GM10266 (cell line): ENCODE results near the gene TUT1.
"Not testable (repeated sequence)": the region's sequence is repeated elsewhere in the genome, so short reads cannot be mapped to it uniquely, and the experiment has no call there.

Experiments
- DNase-seq: peaks from one replicate; pipeline ENCODE4 v3.0.0; 2012; ENCODE audit errors: extremely low spot score
- TF ChIP-seq, protein P1 (sequence below): IDR thresholded peaks from 2 replicates; pipeline ENCODE4 v1.5.1; 2012; ENCODE audit warnings: mild to moderate bottlenecking, low read depth; ENCODE audit not compliant: control insufficient read depth, insufficient read depth; ENCODE audit errors: missing control alignments

Gene TUT1

DNA sequence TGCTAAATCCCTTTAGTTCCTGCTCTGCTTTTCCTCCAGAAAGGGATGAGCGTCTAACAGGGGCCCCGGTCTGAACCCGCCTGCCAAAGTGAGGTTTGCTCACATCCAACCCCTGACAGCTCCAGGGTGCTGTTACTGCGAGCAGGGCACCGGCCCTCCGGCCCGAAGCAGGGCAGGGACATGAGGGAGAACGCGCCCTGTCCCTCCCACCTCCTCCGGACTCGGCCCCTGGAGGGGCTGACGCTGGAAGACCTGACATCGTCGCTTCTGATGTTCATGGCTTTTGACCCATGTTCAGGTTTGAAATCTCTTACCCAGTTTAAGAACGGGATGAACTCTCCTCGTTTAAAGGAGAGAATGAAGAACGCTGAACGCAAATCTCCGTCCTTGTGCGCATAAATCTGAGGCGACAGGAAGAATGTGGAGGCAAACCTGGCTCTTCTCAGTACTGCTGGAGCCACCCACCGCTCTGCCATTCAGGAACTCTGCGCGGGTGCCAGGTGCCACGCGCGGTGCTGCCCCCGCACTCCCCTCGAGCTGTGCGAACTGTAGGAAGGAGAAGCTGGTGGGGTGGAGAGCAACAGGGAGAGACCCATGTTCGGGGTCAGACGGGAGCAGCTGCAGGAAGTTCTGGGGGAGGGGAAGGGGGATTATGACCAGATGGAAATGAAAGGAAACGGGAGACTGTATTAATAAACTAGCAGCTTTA lies 16.8 kb downstream of the TUT1 start:
- DNase-seq: no peak
- TF ChIP-seq, protein P1, sequence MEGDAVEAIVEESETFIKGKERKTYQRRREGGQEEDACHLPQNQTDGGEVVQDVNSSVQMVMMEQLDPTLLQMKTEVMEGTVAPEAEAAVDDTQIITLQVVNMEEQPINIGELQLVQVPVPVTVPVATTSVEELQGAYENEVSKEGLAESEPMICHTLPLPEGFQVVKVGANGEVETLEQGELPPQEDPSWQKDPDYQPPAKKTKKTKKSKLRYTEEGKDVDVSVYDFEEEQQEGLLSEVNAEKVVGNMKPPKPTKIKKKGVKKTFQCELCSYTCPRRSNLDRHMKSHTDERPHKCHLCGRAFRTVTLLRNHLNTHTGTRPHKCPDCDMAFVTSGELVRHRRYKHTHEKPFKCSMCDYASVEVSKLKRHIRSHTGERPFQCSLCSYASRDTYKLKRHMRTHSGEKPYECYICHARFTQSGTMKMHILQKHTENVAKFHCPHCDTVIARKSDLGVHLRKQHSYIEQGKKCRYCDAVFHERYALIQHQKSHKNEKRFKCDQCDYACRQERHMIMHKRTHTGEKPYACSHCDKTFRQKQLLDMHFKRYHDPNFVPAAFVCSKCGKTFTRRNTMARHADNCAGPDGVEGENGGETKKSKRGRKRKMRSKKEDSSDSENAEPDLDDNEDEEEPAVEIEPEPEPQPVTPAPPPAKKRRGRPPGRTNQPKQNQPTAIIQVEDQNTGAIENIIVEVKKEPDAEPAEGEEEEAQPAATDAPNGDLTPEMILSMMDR: no peak

DNA sequence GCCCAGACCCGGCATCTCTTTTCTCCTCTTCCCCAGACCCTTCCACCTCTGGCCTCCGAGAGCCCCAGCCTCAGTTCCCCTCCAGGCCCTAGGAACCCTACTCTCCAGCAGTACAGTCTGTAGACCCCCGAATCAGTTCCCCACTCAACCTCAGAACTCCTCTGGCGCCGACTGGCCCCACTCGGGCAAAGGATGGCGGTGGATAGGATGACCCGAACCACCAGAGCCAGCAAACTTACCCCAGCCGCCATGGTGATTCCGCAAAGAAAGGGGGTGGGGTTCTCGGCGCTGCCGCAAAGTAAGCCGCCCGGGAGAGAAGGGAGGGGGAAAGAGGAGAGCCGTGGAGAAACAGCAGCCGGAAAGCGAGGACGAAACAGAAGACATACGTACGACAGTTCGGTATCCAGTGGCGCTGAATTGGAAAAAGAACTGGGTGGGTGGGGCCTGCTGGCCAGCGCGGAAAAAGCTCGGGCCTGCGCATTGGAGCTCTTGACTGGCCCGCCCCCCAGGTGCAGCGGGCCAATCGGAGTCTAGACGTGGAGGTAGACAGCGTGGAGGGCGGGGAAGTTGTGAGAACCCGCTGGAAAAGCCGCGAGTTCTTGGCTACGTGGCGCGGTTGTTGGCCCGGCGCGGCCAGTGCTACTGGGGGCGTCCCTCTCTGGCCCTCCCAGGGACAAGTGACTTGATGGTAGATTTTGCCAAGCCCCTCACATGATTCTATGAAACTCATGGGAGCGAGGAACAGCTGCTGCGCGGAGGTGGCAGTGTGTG lies 17.5 kb downstream of the TUT1 start, which contains the start of gene EEF1G:
Gene EEF1G, minus strand, starts transcription at position 300 of the 771 bp plus-strand sequence. Its CDS starts 49 bp downstream, at position 251.
- TF ChIP-seq, protein P1: no peak
- peak; percentile 94 for DNase-seq

DNA sequence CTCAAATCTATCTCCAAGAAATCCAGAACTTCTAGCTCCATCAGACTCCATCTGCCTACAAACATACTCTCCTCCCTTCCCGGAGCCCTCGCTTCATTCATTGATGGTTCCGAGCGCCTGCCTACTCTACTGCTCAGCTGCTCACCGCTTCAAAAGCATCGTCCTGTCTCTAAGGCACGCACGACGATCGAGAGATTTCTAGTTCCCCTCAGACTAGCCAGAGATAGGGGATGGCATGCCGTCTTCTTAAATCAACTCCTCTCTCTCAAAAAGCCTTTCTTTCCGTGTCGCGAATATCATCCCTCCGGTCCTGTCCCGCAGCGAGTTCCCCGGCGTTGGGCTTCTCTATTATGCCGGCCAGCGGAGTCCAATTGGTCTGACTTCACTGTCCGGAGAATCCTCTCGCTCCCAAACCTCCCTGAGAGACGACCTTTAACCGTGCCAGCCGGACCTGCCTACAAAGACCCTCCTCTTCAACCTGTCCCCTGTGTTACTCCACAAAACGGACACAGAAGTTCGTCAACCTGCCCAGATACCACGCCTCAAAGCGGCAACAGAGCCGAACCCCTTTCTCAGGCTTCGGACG lies 18.2 kb downstream of the TUT1 start:
- DNase-seq: no peak
- TF ChIP-seq, protein P1: no peak

DNA sequence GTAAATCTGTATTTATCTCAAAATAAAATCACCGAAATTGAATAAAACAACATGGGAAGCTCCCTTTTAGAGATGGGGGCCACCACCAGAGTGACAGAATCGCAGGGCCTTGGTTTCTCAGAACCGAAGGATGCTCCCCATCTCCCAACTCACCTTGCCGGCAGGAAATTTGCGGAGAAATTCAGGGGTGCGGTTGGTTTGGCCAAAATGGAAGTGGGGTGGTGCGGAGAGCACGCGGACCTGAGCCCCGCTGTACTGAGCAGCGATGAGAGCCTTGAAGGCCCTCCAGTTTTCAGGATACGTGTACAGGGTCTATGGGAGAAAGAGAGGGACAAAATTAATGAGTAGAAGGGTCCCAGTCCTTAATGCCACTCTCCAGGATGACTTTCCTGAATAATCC lies 18.9 kb downstream of the TUT1 start:
- TF ChIP-seq, protein P1: no peak

DNA sequence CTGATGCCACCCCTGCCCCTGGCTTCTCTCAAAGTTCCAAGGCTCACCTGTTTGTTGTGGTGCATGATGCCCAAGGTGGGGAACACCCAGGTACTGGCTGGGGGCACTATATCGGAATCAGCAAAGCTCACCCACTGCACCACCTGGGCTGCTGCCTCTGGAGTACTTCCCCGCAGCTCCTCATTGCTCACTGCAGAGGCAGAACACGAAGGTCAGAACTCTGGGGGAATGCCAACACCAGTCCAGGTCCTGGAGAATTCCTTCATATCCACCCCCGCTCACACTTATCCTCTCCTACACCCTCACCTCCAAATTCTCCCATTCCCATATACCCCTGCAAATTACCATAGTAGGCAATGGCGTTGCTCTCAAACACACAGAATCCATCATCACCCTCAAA lies 19.8 kb downstream of the TUT1 start:
- DNase-seq: not testable (repeated sequence)

More for the DNA sequence above, 18.9 kb downstream of the TUT1 start:
- no peak for DNase-seq

DNA sequence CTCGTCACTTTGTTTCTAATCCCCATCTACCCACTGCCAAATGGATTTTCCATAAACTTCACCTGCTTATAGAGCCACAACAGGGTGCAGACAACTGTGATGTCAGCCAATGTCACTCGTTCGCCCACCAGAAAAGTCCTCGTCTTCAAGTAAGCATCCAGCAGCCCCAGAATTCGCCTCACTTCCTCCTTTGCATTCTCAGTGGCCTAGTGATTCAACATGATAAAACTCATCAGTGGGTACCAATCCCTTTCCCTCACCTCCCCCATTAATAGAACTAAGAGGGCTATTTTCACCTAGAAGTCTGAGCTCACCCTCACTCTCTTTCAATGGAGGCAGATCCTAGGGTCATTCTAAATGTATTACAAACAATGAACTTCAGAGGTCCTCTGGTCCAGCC lies 20.4 kb downstream of the TUT1 start:
- DNase-seq: not testable (repeated sequence)

DNA sequence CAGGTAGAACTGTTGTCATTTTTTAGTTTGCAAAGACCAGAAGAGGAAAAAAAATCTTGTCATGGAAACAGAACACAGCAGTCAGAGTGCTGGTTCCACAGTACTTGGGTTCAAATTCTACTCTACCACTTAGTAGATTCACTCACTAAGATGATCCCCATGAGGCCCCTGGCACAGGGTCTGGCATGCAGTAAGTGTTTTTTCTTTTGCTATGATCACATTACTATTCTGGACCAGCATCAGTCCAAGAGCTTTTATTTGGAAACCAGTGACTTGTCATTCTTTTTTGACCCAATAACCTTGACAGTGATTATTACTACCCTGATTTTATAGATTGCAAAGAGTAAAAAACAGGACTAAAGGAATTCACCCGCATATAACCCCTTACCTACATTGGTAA lies 21.7 kb downstream of the TUT1 start:
- DNase-seq: no peak
- TF ChIP-seq, protein P1: no peak

DNA sequence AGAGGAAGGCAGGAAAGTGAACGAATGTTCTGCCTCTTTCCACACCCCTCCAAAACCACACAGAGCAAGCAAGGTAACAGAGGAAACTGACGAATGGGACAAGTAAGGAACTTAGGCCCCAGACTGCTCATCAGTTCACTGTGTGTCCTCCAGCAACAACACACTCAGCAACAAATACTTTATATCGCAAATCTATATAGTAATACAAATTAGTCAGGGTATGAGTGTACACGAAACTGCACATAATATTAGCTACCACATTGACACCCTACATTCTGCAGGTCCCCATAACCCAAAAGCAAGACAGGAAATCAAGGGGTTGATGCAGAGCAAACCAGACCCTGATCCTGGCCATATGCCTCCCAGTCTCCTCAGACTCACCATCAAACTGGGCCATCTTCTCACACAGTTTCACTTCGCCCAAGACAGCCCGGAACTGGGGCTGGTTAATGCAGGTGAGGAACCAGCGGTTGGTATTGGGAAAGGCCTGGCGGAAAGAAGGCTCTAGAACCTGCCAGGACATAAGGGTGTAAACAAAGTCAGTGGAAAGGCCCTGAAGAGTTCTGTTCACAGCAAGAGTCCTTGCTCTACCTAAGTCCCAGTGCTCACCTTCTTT lies 24.2 kb downstream of the TUT1 start:
- TF ChIP-seq, protein P1: no peak
- DNase-seq: no peak
